K562 (cell line): ENCODE measurements around the gene TUBB4B. TPM values are rescaled to one million over a fixed set of nuclear protein-coding genes. Genes with fewer than 3 reads are reported as not detected.
A peak's percentile ranks its signal among the peaks of the same experiment; 100 is the strongest.

Experiments used
- ARHGAP35 ChIP-seq: fragments of 450-650 bp; IDR thresholded peaks from 2 replicates; pipeline ENCODE4 v1.6.1; 2018; ENCODE audit not compliant: partially characterized antibody
- CREM ChIP-seq: IDR thresholded peaks from 2 replicates; pipeline ENCODE4 v1.6.1; 2014; ENCODE audit warnings: antibody characterized with exemption, low read depth
- ELK1 ChIP-seq: sonication (generic); formaldehyde crosslinking; IDR thresholded peaks from 2 replicates; pipeline ENCODE4 v1.8.1; 2022; ENCODE audit warnings: missing genetic modification reagents
- EP400 ChIP-seq: fragments of 450-650 bp; IDR thresholded peaks from 2 replicates; pipeline ENCODE4 v1.6.1; 2017; ENCODE audit warnings: antibody characterized with exemption, mild to moderate bottlenecking, moderate library complexity
- HINFP ChIP-seq: fragments of 450-650 bp; conservative IDR thresholded peaks from 2 replicates; pipeline ENCODE4 v1.6.1; 2016; ENCODE audit warnings: missing genetic modification characterization, low read depth, mild to moderate bottlenecking, control low read depth, missing compliant biosample characterization
- KAT8 ChIP-seq: fragments of 450-650 bp; IDR thresholded peaks from 2 replicates; pipeline ENCODE4 v1.6.1; 2016; ENCODE audit warnings: low read depth, mild to moderate bottlenecking
- LEF1 ChIP-seq: fragments of 450-650 bp; IDR thresholded peaks from 2 replicates; pipeline ENCODE4 v1.6.1; 2016; ENCODE audit warnings: mild to moderate bottlenecking
- MAZ ChIP-seq, 2 experiments: fragments of 450-650 bp in 1 of 2; sonication (generic) in 1 of 2; formaldehyde crosslinking; IDR thresholded peaks in 1 of 2; conservative IDR thresholded peaks in 1 of 2; 2 replicates each; pipeline versions ENCODE4 v1.4.0 to v1.5.0; 2020; ENCODE audit warnings: mild to moderate bottlenecking in 1 of 2, missing genetic modification reagents in 1 of 2
- POLR3G ChIP-seq: IDR thresholded peaks from 2 replicates; pipeline ENCODE4 v1.6.1; 2011; ENCODE audit not compliant: insufficient read length, insufficient replicate concordance; ENCODE audit errors: extremely low read depth
- RERE ChIP-seq: sonication (generic); formaldehyde crosslinking; IDR thresholded peaks from 2 replicates; pipeline ENCODE4 v1.8.0; 2023; ENCODE audit warnings: missing genetic modification reagents, mild to moderate bottlenecking, borderline replicate concordance
- RFX7 ChIP-seq: fragments of 250-450 bp; sonication (Bioruptor Pico); IDR thresholded peaks from 2 replicates; pipeline ENCODE4 v1.5.1; 2021; ENCODE audit warnings: mild to moderate bottlenecking
- SRF ChIP-seq, 2 experiments: fragments of 250-450, 450-650 bp in 1 of 2; sonication (Bioruptor Pico) in 1 of 2; sonication (generic) in 1 of 2; formaldehyde crosslinking; IDR thresholded peaks; 2 replicates each; pipeline versions ENCODE4 v1.5.0 to v1.5.1; 2020 to 2022; ENCODE audit warnings: mild to moderate bottlenecking in 1 of 2, missing genetic modification reagents in 1 of 2
- TAF15 ChIP-seq: fragments of 200-400 bp; formaldehyde crosslinking; IDR thresholded peaks from 2 replicates; pipeline ENCODE4 v1.6.1; 2017; ENCODE audit warnings: mild to moderate bottlenecking, low read depth, low read length, moderate library complexity
- TAF9B ChIP-seq: fragments of 450-650 bp; IDR thresholded peaks from 2 replicates; pipeline ENCODE4 v1.6.1; 2018; ENCODE audit warnings: mild to moderate bottlenecking; ENCODE audit not compliant: partially characterized antibody
- TCF3 ChIP-seq: sonication (generic); formaldehyde crosslinking; IDR thresholded peaks from 2 replicates; pipeline ENCODE4 v1.4.0; 2020; ENCODE audit warnings: mild to moderate bottlenecking, missing genetic modification reagents
- ZNF75A ChIP-seq: fragments of 450-650 bp; formaldehyde crosslinking; IDR thresholded peaks from 2 replicates; pipeline ENCODE4 v1.4.0; 2020; ENCODE audit warnings: mild to moderate bottlenecking
- polyA plus RNA-seq, 8 experiments: library from polyadenylated mRNA; depleted of rRNA in 4 of 8; stranded (reverse) in 5 of 8; unstranded in 3 of 8; fragments of >200 nt; fragmentation: Nextera tagmentation in 2 of 8; fragmentation: Illumina TruSeq in 1 of 8; extraction: Ambion mirVana in 2 of 8; extraction: Trizol in 1 of 8; gene quantifications; 2 replicates each; pipeline versions ENCODE4 v1.2.1 to v1.2.3, GENCODE V29; 2011 to 2014; ENCODE audit warnings: inconsistent platforms in 1 of 8, missing spikeins in 1 of 8
- total RNA-seq, 7 experiments: library from RNA; depleted of rRNA in 6 of 7; stranded (reverse); fragments of >200 nt in 6 of 7; fragmentation: Illumina TruSeq in 2 of 7; extraction: Trizol in 2 of 7; gene quantifications; 2 replicates each; pipeline versions ENCODE4 v1.2.1 to v1.2.3, GENCODE V29; 2011 to 2021; ENCODE audit warnings: low replicate concordance in 1 of 7
- TF ChIP-seq, protein P1 (sequence below): fragments of 450-650 bp; IDR thresholded peaks from one replicate; pipeline ENCODE4 v1.6.1; 2018; ENCODE audit warnings: mild to moderate bottlenecking, moderate library complexity; ENCODE audit not compliant: partially characterized antibody

Gene TUBB4B
- total and polyA plus RNA-seq, 9 of the 15 experiments (the other 6 are each of a cell fraction or from before 2014, with no cell fraction given), result 24.1 to 443 (median 268) TPM

DNA sequence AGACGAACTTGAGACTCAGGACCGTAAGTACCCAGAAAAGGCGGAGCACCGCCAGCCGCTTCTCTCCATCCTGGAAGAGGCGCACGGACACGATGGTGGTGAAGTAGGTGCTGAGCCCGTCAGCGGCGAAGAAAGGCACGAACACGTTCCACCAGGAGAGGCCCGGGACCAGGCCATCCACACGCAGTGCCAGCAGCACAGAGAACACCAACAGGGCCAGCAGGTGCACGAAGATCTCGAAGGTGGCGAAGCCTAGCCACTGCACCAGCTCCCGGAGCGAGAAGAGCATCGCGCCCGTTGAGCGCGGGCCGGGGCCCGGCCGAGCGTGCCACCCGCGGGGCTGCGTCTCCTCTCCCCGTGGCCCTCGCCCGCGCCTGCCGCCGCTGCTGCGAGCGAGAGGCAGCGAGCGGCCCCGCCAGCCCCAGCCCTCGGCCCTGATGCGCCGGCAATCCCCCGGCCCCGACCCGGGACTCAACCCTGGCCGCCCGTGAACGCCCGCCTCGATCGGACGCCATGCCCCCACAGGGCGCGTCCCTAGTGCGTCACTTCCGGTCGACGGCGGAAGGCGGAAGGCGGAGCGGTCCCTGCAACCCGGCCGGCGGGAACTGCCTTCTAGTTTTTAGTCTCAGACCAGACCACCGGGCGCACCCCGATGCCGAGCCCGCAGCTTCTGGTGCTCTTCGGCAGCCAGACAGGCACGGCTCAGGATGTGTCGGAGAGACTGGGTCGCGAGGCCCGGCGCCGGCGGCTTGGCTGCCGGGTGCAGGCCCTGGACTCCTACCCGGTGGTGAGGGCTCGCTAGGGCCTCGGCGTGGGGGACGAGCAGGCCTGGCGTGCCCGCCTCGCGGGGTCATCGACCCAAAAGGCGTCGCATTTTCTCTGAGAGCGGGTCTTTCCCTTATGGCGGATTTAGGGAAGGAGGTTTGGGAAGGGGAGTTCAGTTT lies 35.7 kb upstream of the TUBB4B start, which contains the start of the genes NDOR1 and TMEM203 (continued):
- 0 out of 2 replicates have a peak, but pooled peaks have one; percentile 44 for TF ChIP-seq KAT8
- TF ChIP-seq ARHGAP35, result no peak
- TF ChIP-seq HINFP (tag), result no peak
- TF ChIP-seq TAF9B, result no peak
- no peak for TF ChIP-seq ELK1 (CRISPR knock-in tag)
- peak; percentile 89 for TF ChIP-seq EP400
- TF ChIP-seq MAZ (CRISPR knock-in tag; conservative IDR thresholded peaks at IDR 0.05 in 1 of 2, IDR thresholded peaks at IDR 0.05 in 1 of 2), result peak; percentile 86
- TF ChIP-seq TAF15, result no peak
- TF ChIP-seq, protein P1, sequence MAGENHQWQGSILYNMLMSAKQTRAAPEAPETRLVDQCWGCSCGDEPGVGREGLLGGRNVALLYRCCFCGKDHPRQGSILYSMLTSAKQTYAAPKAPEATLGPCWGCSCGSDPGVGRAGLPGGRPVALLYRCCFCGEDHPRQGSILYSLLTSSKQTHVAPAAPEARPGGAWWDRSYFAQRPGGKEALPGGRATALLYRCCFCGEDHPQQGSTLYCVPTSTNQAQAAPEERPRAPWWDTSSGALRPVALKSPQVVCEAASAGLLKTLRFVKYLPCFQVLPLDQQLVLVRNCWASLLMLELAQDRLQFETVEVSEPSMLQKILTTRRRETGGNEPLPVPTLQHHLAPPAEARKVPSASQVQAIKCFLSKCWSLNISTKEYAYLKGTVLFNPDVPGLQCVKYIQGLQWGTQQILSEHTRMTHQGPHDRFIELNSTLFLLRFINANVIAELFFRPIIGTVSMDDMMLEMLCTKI, result no peak
- no peak for TF ChIP-seq RFX7 (CRISPR knock-in tag)
- no peak for TF ChIP-seq SRF (CRISPR knock-in tag; IDR thresholded peaks at IDR 0.05)
- TF ChIP-seq TCF3 (CRISPR knock-in tag), result no peak
- 0 out of 2 replicates have a peak, but pooled peaks have one; percentile 20 for TF ChIP-seq LEF1
- TF ChIP-seq ZNF75A (CRISPR knock-in tag), result no peak
- no peak for TF ChIP-seq RERE (CRISPR knock-in tag)
- TF ChIP-seq CREM, result peak; percentile 99
- TF ChIP-seq POLR3G, result no peak
